ENCODE data around the gene RHOA. TPM values are rescaled to one million over a fixed set of nuclear protein-coding genes. Genes with fewer than 3 reads are reported as not detected.

The RHOA gene
- total RNA-seq, 5 donors from 2014 or later (not counting 1 experiment from before 2014, with no cell fraction given), result 247 to 279 (median 269) TPM

GRCh38 chr3:49414753-49415152 lies 3.0 kb upstream of the RHOA start:
- Histone ChIP-seq H3K36me3 (ENCODE audit: control insufficient read depth in 2 of 2, extremely low read depth in 1 of 2, insufficient read depth in 1 of 2, low read length in 1 of 2) (peaks cover 0 to 18% of the 10 kb centered on the region in 2 donors), H3K4me1 (ENCODE audit: control insufficient read depth in 1 of 2, extremely low read depth in 1 of 2, insufficient read depth in 2 of 2, low read length in 2 of 2) (peaks cover 48 to 79% of the 10 kb centered on the region in 2 experiments), H3K27me3 (replicated peaks in 1 of 2; ENCODE audit: control insufficient read depth in 2 of 2, extremely low read depth in 1 of 2, insufficient read depth in 2 of 2, low read length in 1 of 2) (no peaks in the 10 kb centered on the region), H3K27ac (ENCODE audit: low read length) (peak overlapping the region; percentile 96), H3K9me3 (no peaks in the 10 kb centered on the region), H3K4me3 (ENCODE audit: control insufficient read depth in 1 of 2, extremely low read depth in 1 of 2, low read length in 1 of 2) (no peak overlapping the region)
- CTCF ChIA-PET, result interaction anchor here in 1 of 2 donors (2.3 to 3.3 kb wide), 2 partner anchors 35 to 74 kb away, joined by 29 to 33 read pairs; partner anchors contain the start of gene USP4
- Mint-ChIP-seq H3K27ac (peak overlapping the region; percentile 78 to 80), H3K9me3 (no peaks in the 10 kb centered on the region), H3K27me3 (no peaks in the 10 kb centered on the region), H3K4me1 (peaks cover 64 to 81% (median 70%) of the 10 kb centered on the region in 3 donors), H3K36me3 (peaks cover 7% of the 10 kb centered on the region), H3K4me3 (peak overlapping the region in 2 of 3 donors; percentile 13 to 19)
- 100% methylated on average over 1 of the region's 2 CpGs for WGBS (ENCODE audit: insufficient coverage)
- DNase-seq (no peak), ATAC-seq (replicated peaks in 1 of 4) (no peak)
- POLR2A ChIA-PET, result interaction anchor here (0.9 to 1.1 kb wide), 2 partner anchors 12 to 47 kb away, joined by 4 read pairs; no protein-coding TSS in a partner anchor

- Mint-ChIP-seq H3K4me1 (peaks cover 70 to 79% (median 72%) of the 10 kb centered on the region in 3 donors), H3K36me3 (peaks cover 3% of the 10 kb centered on the region), H3K4me3 (peak overlapping the region; percentile 87 to 94 (median 88)), H3K27me3 (no peaks in the 10 kb centered on the region), H3K27ac (peak overlapping the region; percentile 81 to 95), H3K9me3 (no peaks in the 10 kb centered on the region)
- Histone ChIP-seq H3K36me3 (ENCODE audit: control insufficient read depth in 2 of 2, extremely low read depth in 1 of 2, insufficient read depth in 1 of 2, low read length in 1 of 2) (peaks cover 0 to 14% of the 10 kb centered on the region in 2 donors), H3K4me1 (ENCODE audit: control insufficient read depth in 1 of 2, extremely low read depth in 1 of 2, insufficient read depth in 2 of 2, low read length in 2 of 2) (peaks cover 51 to 78% of the 10 kb centered on the region in 2 experiments), H3K4me3 (ENCODE audit: control insufficient read depth in 1 of 2, extremely low read depth in 1 of 2, low read length in 1 of 2) (peak overlapping the region; percentile 85 to 94), H3K27ac (ENCODE audit: low read length) (peak overlapping the region; percentile 95), H3K9me3 (no peaks in the 10 kb centered on the region), H3K27me3 (replicated peaks in 1 of 2; ENCODE audit: control insufficient read depth in 2 of 2, extremely low read depth in 1 of 2, insufficient read depth in 2 of 2, low read length in 1 of 2) (no peaks in the 10 kb centered on the region)
- CTCF ChIA-PET, result no interaction called here
- POLR2A ChIA-PET, result interaction anchor here in 1 of 2 donors (0.6 kb wide), 2 partner anchors 36 to 696 kb away, joined by 3 read pairs; partner anchors contain the start of gene IP6K2
- DNase-seq, result no peak
- no peak for ATAC-seq (replicated peaks in 1 of 4)
- WGBS (ENCODE audit: insufficient coverage), result 78% methylated on average over 1 of the region's 6 CpGs
These were observed 1.6 kb upstream of the RHOA start for GRCh38 chr3:49413338-49413734.

GRCh38 chr3:49412632-49413337 lies 1.0 kb upstream of the RHOA start:
- 30% methylated on average over 16 of the region's 16 CpGs for WGBS (ENCODE audit: insufficient coverage)
- ChIA-PET CTCF (interaction anchor here in 1 of 2 donors (2.3 kb wide), 1 partner anchor 73 kb away, joined by 23 read pairs; the partner anchor contains the start of gene USP4), POLR2A (interaction anchor here in 1 of 2 donors (0.6 kb wide), 2 partner anchors 35 to 311 kb away, joined by 3 to 8 read pairs; no protein-coding TSS in a partner anchor)
- DNase-seq (no peak), ATAC-seq (replicated peaks in 1 of 4) (no peak)
- peaks cover 3% of the 10 kb centered on the region for H3K36me3 Mint-ChIP-seq
- peak overlapping the region; percentile 95 for H3K27ac ChIP-seq (ENCODE audit: low read length)
- peaks cover 0 to 13% of the 10 kb centered on the region in 2 donors for H3K36me3 ChIP-seq (ENCODE audit: control insufficient read depth in 2 of 2, extremely low read depth in 1 of 2, insufficient read depth in 1 of 2, low read length in 1 of 2)
- H3K4me1 Mint-ChIP-seq, result peaks cover 71 to 79% (median 73%) of the 10 kb centered on the region in 3 donors
- H3K4me1 ChIP-seq (ENCODE audit: control insufficient read depth in 1 of 2, extremely low read depth in 1 of 2, insufficient read depth in 2 of 2, low read length in 2 of 2), result peaks cover 51 to 76% of the 10 kb centered on the region in 2 experiments
- H3K4me3 ChIP-seq (ENCODE audit: control insufficient read depth in 1 of 2, extremely low read depth in 1 of 2, low read length in 1 of 2), result peak overlapping the region; percentile 85 to 94
- peak overlapping the region; percentile 87 to 94 (median 88) for H3K4me3 Mint-ChIP-seq
- no peaks in the 10 kb centered on the region for H3K27me3 ChIP-seq (replicated peaks in 1 of 2; ENCODE audit: control insufficient read depth in 2 of 2, extremely low read depth in 1 of 2, insufficient read depth in 2 of 2, low read length in 1 of 2)
- no peaks in the 10 kb centered on the region for H3K9me3 ChIP-seq
- no peaks in the 10 kb centered on the region for H3K9me3 Mint-ChIP-seq
- H3K27me3 Mint-ChIP-seq, result no peaks in the 10 kb centered on the region
- peak overlapping the region; percentile 95 to 96 for H3K27ac Mint-ChIP-seq

GRCh38 chr3:49411535-49411967 lies 225 bp downstream of the RHOA start:
- peak in 24 of 35 experiments; percentile 10 to 66 (median 30) for DNase-seq
- Histone ChIP-seq H3K9me3 (no peaks in the 10 kb centered on the region), H3K4me3 (ENCODE audit: control insufficient read depth in 1 of 2, extremely low read depth in 1 of 2, low read length in 1 of 2) (peak overlapping the region; percentile 80 to 94), H3K36me3 (ENCODE audit: control insufficient read depth in 2 of 2, extremely low read depth in 1 of 2, insufficient read depth in 1 of 2, low read length in 1 of 2) (peaks cover 0 to 6% of the 10 kb centered on the region in 2 donors), H3K27me3 (replicated peaks in 1 of 2; ENCODE audit: control insufficient read depth in 2 of 2, extremely low read depth in 1 of 2, insufficient read depth in 2 of 2, low read length in 1 of 2) (no peaks in the 10 kb centered on the region), H3K27ac (ENCODE audit: low read length) (peak overlapping the region; percentile 84), H3K4me1 (ENCODE audit: control insufficient read depth in 1 of 2, extremely low read depth in 1 of 2, insufficient read depth in 2 of 2, low read length in 2 of 2) (peaks cover 40 to 75% of the 10 kb centered on the region in 2 experiments)
- Mint-ChIP-seq H3K4me1 (peaks cover 71 to 78% (median 72%) of the 10 kb centered on the region in 3 donors), H3K4me3 (peak overlapping the region; percentile 88 to 94 (median 91)), H3K27ac (peak overlapping the region; percentile 92), H3K9me3 (no peaks in the 10 kb centered on the region), H3K27me3 (no peaks in the 10 kb centered on the region), H3K36me3 (peaks cover 3% of the 10 kb centered on the region)
- under 1% methylated on average over 59 of the region's 59 CpGs for WGBS (ENCODE audit: insufficient coverage)
- ATAC-seq (replicated peaks in 1 of 4), result peak; percentile 6 to 32 (median 30)
- ChIA-PET POLR2A (interaction anchor here (0.5 to 1.2 kb wide), 7 partner anchors 18 to 291 kb away, joined by 3 to 7 read pairs (median 3); partner anchors contain the start of genes DAG1 (in 1 of the 2), NICN1 (in 1 of the 2), USP19 (in 1 of the 2) and USP4 (in 1 of the 2)), CTCF (interaction anchor here (0.7 to 2.3 kb wide), 5 partner anchors 15 to 117 kb away, joined by 3 to 23 read pairs (median 5); partner anchors contain the start of gene USP4 (in 1 of the 2))

GRCh38 chr3:49410846-49411534 lies 786 bp downstream of the RHOA start:
- CTCF ChIA-PET, result interaction anchor here (0.7 to 2.3 kb wide), 4 partner anchors 15 to 116 kb away, joined by 3 to 23 read pairs (median 6); partner anchors contain the start of gene USP4 (in 1 of the 2)
- H3K27me3 ChIP-seq (replicated peaks in 1 of 2; ENCODE audit: control insufficient read depth in 2 of 2, extremely low read depth in 1 of 2, insufficient read depth in 2 of 2, low read length in 1 of 2), result no peaks in the 10 kb centered on the region
- H3K36me3 Mint-ChIP-seq, result peaks cover 3% of the 10 kb centered on the region
- peaks cover 0 to 6% of the 10 kb centered on the region in 2 donors for H3K36me3 ChIP-seq (ENCODE audit: control insufficient read depth in 2 of 2, extremely low read depth in 1 of 2, insufficient read depth in 1 of 2, low read length in 1 of 2)
- no peaks in the 10 kb centered on the region for H3K9me3 Mint-ChIP-seq
- ATAC-seq (replicated peaks in 1 of 4), result no peak
- peaks cover 34 to 73% of the 10 kb centered on the region in 2 experiments for H3K4me1 ChIP-seq (ENCODE audit: control insufficient read depth in 1 of 2, extremely low read depth in 1 of 2, insufficient read depth in 2 of 2, low read length in 2 of 2)
- H3K4me3 Mint-ChIP-seq, result peak overlapping the region; percentile 88 to 94 (median 91)
- POLR2A ChIA-PET, result interaction anchor here in 1 of 2 donors (0.6 to 1.2 kb wide), 2 partner anchors 26 to 59 kb away, joined by 3 to 4 read pairs; partner anchors contain the start of gene DAG1
- DNase-seq, result peak in 1 of 35 experiments; percentile 42
- no peaks in the 10 kb centered on the region for H3K9me3 ChIP-seq
- H3K27ac ChIP-seq (ENCODE audit: low read length), result peak overlapping the region; percentile 64
- peak overlapping the region; percentile 92 for H3K27ac Mint-ChIP-seq
- H3K27me3 Mint-ChIP-seq, result no peaks in the 10 kb centered on the region
- H3K4me3 ChIP-seq (ENCODE audit: control insufficient read depth in 1 of 2, extremely low read depth in 1 of 2, low read length in 1 of 2), result peak overlapping the region; percentile 80 to 94
- 0% methylated on average over 21 of the region's 33 CpGs for WGBS (ENCODE audit: insufficient coverage)
- H3K4me1 Mint-ChIP-seq, result peaks cover 71 to 78% (median 72%) of the 10 kb centered on the region in 3 donors

All from T-cell (primary cell).